ENCODE results near the gene MTCL3.
A peak's percentile ranks its signal among the peaks of the same experiment; 100 is the strongest.

Gene MTCL3

DNA sequence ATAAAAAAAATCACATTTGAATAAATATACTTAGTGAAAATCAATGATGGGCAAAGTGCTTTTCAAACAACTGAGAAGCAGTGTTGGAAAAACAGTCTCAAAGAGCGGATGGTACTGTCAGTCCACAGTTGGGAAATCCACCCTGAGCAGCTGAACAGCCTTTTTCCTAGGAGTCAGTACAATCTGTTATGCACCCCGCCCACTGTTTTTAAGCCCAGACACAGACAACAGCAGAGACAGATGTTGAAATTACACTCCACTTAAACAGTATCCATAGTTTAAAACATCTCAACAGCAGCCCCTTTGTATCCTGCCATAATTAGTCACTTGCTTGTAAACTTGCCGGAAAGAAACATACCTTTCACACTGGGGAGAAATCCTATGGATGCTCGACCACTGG is 60.3 kb downstream of the MTCL3 start:
- Histone ChIP-seq H3K9ac (ENCODE audit: insufficient read depth, low read depth, low read length) (no peak overlapping the region), H3K4me2 (ENCODE audit: low read depth, low read length) (no peak overlapping the region), H3K27me3 (ENCODE audit: control insufficient read depth in 1 of 2, insufficient read depth in 2 of 2, low read length in 2 of 2) (no peaks in the 10 kb centered on the region), H3K4me1 (ENCODE audit: insufficient read depth, low read length) (peaks cover 7% of the 10 kb centered on the region), H3K9me3 (ENCODE audit: low read length) (no peaks in the 10 kb centered on the region), H2AFZ (ENCODE audit: low read length) (no peak overlapping the region), H3K79me2 (ENCODE audit: insufficient read depth, low read length) (no peaks in the 10 kb centered on the region), H3K27ac (ENCODE audit: extremely low read length, insufficient read depth, low read length) (no peak overlapping the region), H3K4me3 (replicated peaks in 1 of 3; ENCODE audit: insufficient read depth in 1 of 3, low read depth in 2 of 3, low read length in 3 of 3) (no peak overlapping the region), H4K20me1 (ENCODE audit: insufficient read depth, low read length) (no peaks in the 10 kb centered on the region), H3K36me3 (replicated peaks in 1 of 2; ENCODE audit: control insufficient read depth in 1 of 2, insufficient read depth in 2 of 2, low read length in 2 of 2) (no peaks in the 10 kb centered on the region)
- ATAC-seq (peak; percentile 96), FAIRE-seq (no peak), DNase-seq (ENCODE audit: low spot score) (peak; percentile 35)
- TF ChIP-seq PCBP1 (IDR thresholded peaks at IDR 0.05; ENCODE audit: borderline replicate concordance, low read depth, low read length) (no peak), CEBPB (IDR thresholded peaks at IDR 0.05; ENCODE audit: borderline replicate concordance, low read depth, low read length) (peak; percentile 18; the same call in 1 of the 2 replicates), EP300 (IDR thresholded peaks at IDR 0.05; ENCODE audit: low read depth in 2 of 2, low read length in 2 of 2) (peak in 1 of 2 experiments; percentile 43; a peak in 1 of 4 replicates), EP300 (CRISPR knock-in tag; IDR thresholded peaks at IDR 0.05; ENCODE audit: borderline replicate concordance) (no peak), SMAD1 (CRISPR knock-in tag; IDR thresholded peaks at IDR 0.05; ENCODE audit: borderline replicate concordance, low read depth) (no peak), ZNF354B (CRISPR knock-in tag; IDR thresholded peaks at IDR 0.05) (no peak), CEBPG (CRISPR knock-in tag; IDR thresholded peaks at IDR 0.05) (0 out of 2 replicates have a peak, but pooled peaks have one; percentile 5), SIX1 (CRISPR knock-in tag; IDR thresholded peaks at IDR 0.05; ENCODE audit: borderline replicate concordance) (no peak), IKZF1 (IDR thresholded peaks at IDR 0.05) (no peak), ZNF143 (CRISPR knock-in tag; IDR thresholded peaks at IDR 0.05) (no peak), HNF4A (CRISPR knock-in tag; IDR thresholded peaks at IDR 0.05) (peak; percentile 3; the same call in 1 of the 2 replicates), ARNT2 (CRISPR knock-in tag; IDR thresholded peaks at IDR 0.05; ENCODE audit: low read depth) (no peak), FOXP1 (IDR thresholded peaks at IDR 0.05) (no peak), FOXP1 (CRISPR knock-in tag; IDR thresholded peaks at IDR 0.05) (peak; percentile 16; the same call in 1 of the 2 replicates)
- TF ChIP-seq, protein P1, sequence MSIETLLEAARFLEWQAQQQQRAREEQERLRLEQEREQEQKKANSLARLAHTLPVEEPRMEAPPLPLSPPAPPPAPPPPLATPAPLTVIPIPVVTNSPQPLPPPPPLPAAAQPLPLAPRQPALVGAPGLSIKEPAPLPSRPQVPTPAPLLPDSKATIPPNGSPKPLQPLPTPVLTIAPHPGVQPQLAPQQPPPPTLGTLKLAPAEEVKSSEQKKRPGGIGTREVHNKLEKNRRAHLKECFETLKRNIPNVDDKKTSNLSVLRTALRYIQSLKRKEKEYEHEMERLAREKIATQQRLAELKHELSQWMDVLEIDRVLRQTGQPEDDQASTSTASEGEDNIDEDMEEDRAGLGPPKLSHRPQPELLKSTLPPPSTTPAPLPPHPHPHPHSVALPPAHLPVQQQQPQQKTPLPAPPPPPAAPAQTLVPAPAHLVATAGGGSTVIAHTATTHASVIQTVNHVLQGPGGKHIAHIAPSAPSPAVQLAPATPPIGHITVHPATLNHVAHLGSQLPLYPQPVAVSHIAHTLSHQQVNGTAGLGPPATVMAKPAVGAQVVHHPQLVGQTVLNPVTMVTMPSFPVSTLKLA (IDR thresholded peaks at IDR 0.05): no peak
- TF ChIP-seq, protein P2, sequence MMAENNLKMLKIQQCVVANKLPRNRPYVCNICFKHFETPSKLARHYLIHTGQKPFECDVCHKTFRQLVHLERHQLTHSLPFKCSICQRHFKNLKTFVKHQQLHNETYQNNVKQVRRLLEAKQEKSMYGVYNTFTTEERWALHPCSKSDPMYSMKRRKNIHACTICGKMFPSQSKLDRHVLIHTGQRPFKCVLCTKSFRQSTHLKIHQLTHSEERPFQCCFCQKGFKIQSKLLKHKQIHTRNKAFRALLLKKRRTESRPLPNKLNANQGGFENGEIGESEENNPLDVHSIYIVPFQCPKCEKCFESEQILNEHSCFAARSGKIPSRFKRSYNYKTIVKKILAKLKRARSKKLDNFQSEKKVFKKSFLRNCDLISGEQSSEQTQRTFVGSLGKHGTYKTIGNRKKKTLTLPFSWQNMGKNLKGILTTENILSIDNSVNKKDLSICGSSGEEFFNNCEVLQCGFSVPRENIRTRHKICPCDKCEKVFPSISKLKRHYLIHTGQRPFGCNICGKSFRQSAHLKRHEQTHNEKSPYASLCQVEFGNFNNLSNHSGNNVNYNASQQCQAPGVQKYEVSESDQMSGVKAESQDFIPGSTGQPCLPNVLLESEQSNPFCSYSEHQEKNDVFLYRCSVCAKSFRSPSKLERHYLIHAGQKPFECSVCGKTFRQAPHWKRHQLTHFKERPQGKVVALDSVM (CRISPR knock-in tag; IDR thresholded peaks at IDR 0.05): no peak
- no TSS peak for BruUV-seq (replicated peaks)
- 2% methylated on average over 4 of the region's 4 CpGs for WGBS (ENCODE audit: low lambda C conversion rate)
- intact Hi-C loops (cut with micrococcal nuclease; ENCODE audit: unreplicated experiment): no loop called here
- POLR2A ChIA-PET: no interaction called here
- in situ Hi-C loops (cut with HindIII; ENCODE audit: extremely low pct_ligation_motif_present, low pct_unique_long_range_greater_than_20kb): no loop called here
- CTCF ChIA-PET (ENCODE audit: low intra/inter-chr PET ratio, low total read pairs): no interaction called here

Measured in HepG2 (cell line).